ENCODE results near the gene NFIA. TPM values are rescaled to one million over a fixed set of nuclear protein-coding genes. Genes with fewer than 3 reads are reported as not detected.

Gene NFIA
- total RNA-seq, 1 donor from 2014 or later = 49.4 TPM

GRCh38 chr1:61234587-61234919 is 152.2 kb downstream of the NFIA start:
- Mint-ChIP-seq H3K4me3 (no peak overlapping the region), H3K27me3 (no peaks in the 10 kb centered on the region), H3K9me3 (no peaks in the 10 kb centered on the region), H3K4me1 (ENCODE audit: unreplicated experiment) (peaks cover 17% of the 10 kb centered on the region), H3K27ac (no peak overlapping the region), H3K36me3 (peaks cover 4% of the 10 kb centered on the region)
- no peak for TF ChIP-seq CTCF (conservative IDR thresholded peaks at IDR 0.05)
- DNase-seq (ENCODE audit: extremely low spot score, unreplicated experiment) = no peak

GRCh38 chr1:61237147-61237546 is 154.8 kb downstream of the NFIA start:
- peaks cover 15% of the 10 kb centered on the region for H3K4me1 Mint-ChIP-seq (ENCODE audit: unreplicated experiment)
- TF ChIP-seq CTCF (conservative IDR thresholded peaks at IDR 0.05) = no peak
- no peak for DNase-seq (ENCODE audit: extremely low spot score, unreplicated experiment)
- peaks cover 4% of the 10 kb centered on the region for H3K36me3 Mint-ChIP-seq
- H3K27me3 Mint-ChIP-seq = no peaks in the 10 kb centered on the region
- H3K4me3 Mint-ChIP-seq = no peak overlapping the region
- H3K27ac Mint-ChIP-seq = no peak overlapping the region
- no peaks in the 10 kb centered on the region for H3K9me3 Mint-ChIP-seq

GRCh38 chr1:61237659-61238358 is 155.4 kb downstream of the NFIA start:
- DNase-seq (ENCODE audit: extremely low spot score, unreplicated experiment) = no peak
- no peak overlapping the region for H3K4me3 Mint-ChIP-seq

GRCh38 chr1:61238359-61238665 is 156.0 kb downstream of the NFIA start:
- Mint-ChIP-seq H3K27ac (no peak overlapping the region), H3K9me3 (no peaks in the 10 kb centered on the region), H3K27me3 (no peaks in the 10 kb centered on the region), H3K4me3 (no peak overlapping the region), H3K4me1 (ENCODE audit: unreplicated experiment) (peaks cover 17% of the 10 kb centered on the region), H3K36me3 (peaks cover 4% of the 10 kb centered on the region)
- TF ChIP-seq CTCF (conservative IDR thresholded peaks at IDR 0.05) = no peak
- no peak for DNase-seq (ENCODE audit: extremely low spot score, unreplicated experiment)

More at GRCh38 chr1:61237659-61238358, 155.4 kb downstream of the NFIA start:
- TF ChIP-seq CTCF (conservative IDR thresholded peaks at IDR 0.05) = no peak
- Mint-ChIP-seq H3K27me3 (no peaks in the 10 kb centered on the region), H3K36me3 (peaks cover 4% of the 10 kb centered on the region), H3K4me1 (ENCODE audit: unreplicated experiment) (peaks cover 17% of the 10 kb centered on the region), H3K9me3 (no peaks in the 10 kb centered on the region), H3K27ac (no peak overlapping the region)

- TF ChIP-seq CTCF (conservative IDR thresholded peaks at IDR 0.05) = no peak
- Mint-ChIP-seq H3K27ac (no peak overlapping the region), H3K4me3 (no peak overlapping the region), H3K9me3 (no peaks in the 10 kb centered on the region), H3K27me3 (no peaks in the 10 kb centered on the region), H3K36me3 (no peaks in the 10 kb centered on the region), H3K4me1 (ENCODE audit: unreplicated experiment) (peaks cover 17% of the 10 kb centered on the region)
- no peak for DNase-seq (ENCODE audit: extremely low spot score, unreplicated experiment)
These were observed 158.5 kb downstream of the NFIA start for GRCh38 chr1:61240878-61241277.

- Mint-ChIP-seq H3K9me3 (peaks cover 4% of the 10 kb centered on the region), H3K36me3 (no peaks in the 10 kb centered on the region), H3K4me3 (no peak overlapping the region), H3K27ac (no peak overlapping the region), H3K4me1 (ENCODE audit: unreplicated experiment) (peaks cover 17% of the 10 kb centered on the region), H3K27me3 (no peaks in the 10 kb centered on the region)
- TF ChIP-seq CTCF (conservative IDR thresholded peaks at IDR 0.05) = no peak
- DNase-seq (ENCODE audit: extremely low spot score, unreplicated experiment) = no peak
These were observed 159.1 kb downstream of the NFIA start for GRCh38 chr1:61241411-61241838.

All from type B pancreatic cell (in vitro differentiated cells).